Myometrial cell (primary cell): Measurements from ENCODE around the gene PLCD3. TPM values are rescaled to one million over a fixed set of nuclear protein-coding genes. Genes with fewer than 3 reads are reported as not detected.

Experiments
- total RNA-seq: library from RNA; depleted of rRNA; stranded (reverse); fragments of >200 nt; gene quantifications from 2 replicates; pipeline ENCODE4 v1.2.3, GENCODE V29; 2015

The PLCD3 gene
- 38.6 and 42.9 TPM in 2 replicates for total RNA-seq

GRCh38 chr17:45132320-45132571 lies at the start of gene PLCD3:
TSS of gene PLCD3 (minus strand) at chr17:45132515. CDS start at chr17:45132410, 105 bp downstream.

GRCh38 chr17:45161288-45162024 lies 29.1 kb upstream of the PLCD3 start, which contains the start of gene HEXIM2:
TSS of gene HEXIM2 (plus strand) at chr17:45161875. CDS start at chr17:45162794, 919 bp downstream.

GRCh38 chr17:45148183-45149036 lies 16.1 kb upstream of the PLCD3 start, which contains the start of gene HEXIM1:
TSS of gene HEXIM1 (plus strand) at chr17:45148475. CDS start at chr17:45149191, 716 bp downstream.

GRCh38 chr17:45135192-45135977 lies 3.1 kb upstream of the PLCD3 start, which contains the start of gene ACBD4:
TSS of gene ACBD4 (plus strand) at chr17:45135687. CDS start at chr17:45136145, 458 bp downstream.

GRCh38 chr17:45060797-45061605 lies 71.3 kb downstream of the PLCD3 start, which contains the start of gene NMT1:
TSS of gene NMT1 (plus strand) at chr17:45061317. CDS start at chr17:45061330, 13 bp downstream.

Other genes starting within 250 kb of the PLCD3 start
- gene EFTUD2, start 233.1 kb downstream of the PLCD3 start, total RNA-seq: 63.1 and 67.2 TPM in 2 replicates
- gene GFAP, start 217.0 kb downstream of the PLCD3 start, total RNA-seq: 0.29 and 0.53 TPM in 2 replicates
- gene KIF18B, start 184.7 kb downstream of the PLCD3 start, total RNA-seq: 11.2 and 12.4 TPM in 2 replicates
- gene C1QL1, start 164.2 kb downstream of the PLCD3 start, total RNA-seq: 3.2 and 9.0 TPM in 2 replicates
- 62.4 and 64.0 TPM in 2 replicates for gene DCAKD, start 80.9 kb downstream of the PLCD3 start, total RNA-seq
- gene NMT1, start 71.2 kb downstream of the PLCD3 start, total RNA-seq: 113 and 146 TPM in 2 replicates
- gene ACBD4, start 3.2 kb upstream of the PLCD3 start, total RNA-seq: 4.0 and 9.9 TPM in 2 replicates
- gene HEXIM1, start 16.0 kb upstream of the PLCD3 start, total RNA-seq: 15.6 and 19.3 TPM in 2 replicates
- 5.7 and 6.6 TPM in 2 replicates for gene HEXIM2, start 29.4 kb upstream of the PLCD3 start, total RNA-seq
- 2.0 and 9.0 TPM in 2 replicates for gene FMNL1, start 89.4 kb upstream of the PLCD3 start, total RNA-seq
- not detected in 2 replicates for gene SPATA32, start 129.6 kb upstream of the PLCD3 start, total RNA-seq
- gene MAP3K14, start 184.5 kb upstream of the PLCD3 start, total RNA-seq: 8.7 and 11.2 TPM in 2 replicates